SW 1271 (cell line): ENCODE data around the gene C7orf33.

ENCODE experiments used
- DNase-seq, 2 experiments: peaks; one replicate each; lab custom pipeline; 2025; lab: John Stamatoyannopoulos, UW

C7orf33 gene

GRCh38 chr7:148628011-148628410, 37.4 kb downstream of the C7orf33 start:
- DNase-seq = no peak

- DNase-seq = no peak
Observed at GRCh38 chr7:148630078-148630477, 39.5 kb downstream of the C7orf33 start.

GRCh38 chr7:148633761-148634160, 43.2 kb downstream of the C7orf33 start:
- DNase-seq = no peak

- DNase-seq = no peak
Observed at GRCh38 chr7:148637094-148637493, 46.5 kb downstream of the C7orf33 start.

GRCh38 chr7:148645898-148646297, 55.3 kb downstream of the C7orf33 start:
- no peak for DNase-seq

- DNase-seq = peak in 1 of 2 experiments; percentile 58
Observed at GRCh38 chr7:148650232-148650858, 59.8 kb downstream of the C7orf33 start.

- DNase-seq = no peak
Observed at GRCh38 chr7:148652773-148653172, 62.2 kb downstream of the C7orf33 start.

- DNase-seq = no peak
Observed at GRCh38 chr7:148657929-148658328, 67.4 kb downstream of the C7orf33 start.

GRCh38 chr7:148661471-148661870, 70.9 kb downstream of the C7orf33 start:
- DNase-seq = no peak

- DNase-seq = no peak
Observed at GRCh38 chr7:148662646-148663045, 72.1 kb downstream of the C7orf33 start.

- DNase-seq = no peak
Observed at GRCh38 chr7:148664324-148664723, 73.8 kb downstream of the C7orf33 start.

GRCh38 chr7:148665221-148665620, 74.7 kb downstream of the C7orf33 start:
- DNase-seq = no peak
